Measurements from ENCODE around the gene DLL1. TPM values are rescaled to one million over a fixed set of nuclear protein-coding genes. Genes with fewer than 3 reads are reported as not detected.

Gene DLL1
- polyA plus RNA-seq, 3 donors = 0.17 TPM; not detected in 2

DNA sequence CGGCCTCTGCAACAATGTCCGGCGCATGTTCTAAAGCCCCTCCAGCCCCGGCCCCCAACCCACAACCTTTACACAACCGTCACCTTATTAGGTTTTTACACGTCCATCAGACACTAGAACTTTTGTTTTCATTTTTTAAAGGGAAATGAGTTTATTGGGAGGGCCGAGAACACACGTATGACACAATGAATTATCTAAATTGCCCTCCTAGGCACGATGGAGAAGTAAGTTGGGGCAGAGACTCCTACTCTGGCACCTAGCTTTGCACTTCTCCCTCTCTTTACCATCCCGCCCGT, 1.2 kb upstream of the DLL1 start:
- H3K79me2 ChIP-seq (ENCODE audit: insufficient read depth, low read length) = no peaks in the 10 kb centered on the region
- H3K36me3 ChIP-seq (replicated peaks in 1 of 2; ENCODE audit: control insufficient read depth in 1 of 2, insufficient read depth in 2 of 2, low read length in 2 of 2) = no peaks in the 10 kb centered on the region
- intact Hi-C loops (cut with micrococcal nuclease) = no loop called here
- H4K20me1 ChIP-seq (ENCODE audit: insufficient read depth, low read length) = no peaks in the 10 kb centered on the region
- H3K27me3 Mint-ChIP-seq (ENCODE audit: low read depth in 3 of 3) = peaks cover 80 to 96% (median 86%) of the 10 kb centered on the region in 3 donors
- peak overlapping the region; percentile 72 to 87 for H3K4me3 Mint-ChIP-seq
- TF ChIP-seq, protein P1, sequence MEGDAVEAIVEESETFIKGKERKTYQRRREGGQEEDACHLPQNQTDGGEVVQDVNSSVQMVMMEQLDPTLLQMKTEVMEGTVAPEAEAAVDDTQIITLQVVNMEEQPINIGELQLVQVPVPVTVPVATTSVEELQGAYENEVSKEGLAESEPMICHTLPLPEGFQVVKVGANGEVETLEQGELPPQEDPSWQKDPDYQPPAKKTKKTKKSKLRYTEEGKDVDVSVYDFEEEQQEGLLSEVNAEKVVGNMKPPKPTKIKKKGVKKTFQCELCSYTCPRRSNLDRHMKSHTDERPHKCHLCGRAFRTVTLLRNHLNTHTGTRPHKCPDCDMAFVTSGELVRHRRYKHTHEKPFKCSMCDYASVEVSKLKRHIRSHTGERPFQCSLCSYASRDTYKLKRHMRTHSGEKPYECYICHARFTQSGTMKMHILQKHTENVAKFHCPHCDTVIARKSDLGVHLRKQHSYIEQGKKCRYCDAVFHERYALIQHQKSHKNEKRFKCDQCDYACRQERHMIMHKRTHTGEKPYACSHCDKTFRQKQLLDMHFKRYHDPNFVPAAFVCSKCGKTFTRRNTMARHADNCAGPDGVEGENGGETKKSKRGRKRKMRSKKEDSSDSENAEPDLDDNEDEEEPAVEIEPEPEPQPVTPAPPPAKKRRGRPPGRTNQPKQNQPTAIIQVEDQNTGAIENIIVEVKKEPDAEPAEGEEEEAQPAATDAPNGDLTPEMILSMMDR (IDR thresholded peaks at IDR 0.05) = no peak
- H3K27me3 ChIP-seq (ENCODE audit: control insufficient read depth in 2 of 2, insufficient read depth in 2 of 2, low read length in 2 of 2) = peaks cover 72 to 88% of the 10 kb centered on the region in 2 donors
- no peak for DNase-seq
- H3K4me1 Mint-ChIP-seq = peaks cover 47% of the 10 kb centered on the region
- peak overlapping the region; percentile 89 for H3K4me2 ChIP-seq (replicated peaks; ENCODE audit: extremely low read depth, low read length, poor library complexity, severe bottlenecking)
- no CpG with 5 or more reads among the region's 11 CpGs for WGBS (ENCODE audit: insufficient coverage)
- H3K9me3 Mint-ChIP-seq = peaks cover 0 to 44% (median 21%) of the 10 kb centered on the region in 7 donors
- H3K27ac ChIP-seq (ENCODE audit: low read depth in 1 of 2, low read length in 2 of 2) = no peak overlapping the region
- no peak overlapping the region for H2AFZ ChIP-seq (ENCODE audit: insufficient read depth, low read depth, low read length, poor library complexity, severe bottlenecking)
- no peak overlapping the region for H3K9ac ChIP-seq (ENCODE audit: insufficient read depth, low read length, poor library complexity, severe bottlenecking)
- peak overlapping the region in 1 of 3 experiments; percentile 61 for H3K4me3 ChIP-seq (replicated peaks in 1 of 3; ENCODE audit: low read depth in 2 of 3, low read length in 3 of 3)
- H3K4me1 ChIP-seq (ENCODE audit: control insufficient read depth in 1 of 2, insufficient read depth in 2 of 2, low read length in 2 of 2) = peaks cover 50 to 75% of the 10 kb centered on the region in 2 donors
- H3K36me3 Mint-ChIP-seq = peaks cover 11 to 27% of the 10 kb centered on the region in 2 donors
- H3K9me3 ChIP-seq (replicated peaks in 1 of 2; ENCODE audit: control insufficient read depth in 1 of 2, insufficient read depth in 1 of 2, low read length in 2 of 2) = peaks cover 0 to 55% of the 10 kb centered on the region in 2 donors
- peak overlapping the region in 2 of 7 donors; percentile 31 to 38 for H3K27ac Mint-ChIP-seq

DNA sequence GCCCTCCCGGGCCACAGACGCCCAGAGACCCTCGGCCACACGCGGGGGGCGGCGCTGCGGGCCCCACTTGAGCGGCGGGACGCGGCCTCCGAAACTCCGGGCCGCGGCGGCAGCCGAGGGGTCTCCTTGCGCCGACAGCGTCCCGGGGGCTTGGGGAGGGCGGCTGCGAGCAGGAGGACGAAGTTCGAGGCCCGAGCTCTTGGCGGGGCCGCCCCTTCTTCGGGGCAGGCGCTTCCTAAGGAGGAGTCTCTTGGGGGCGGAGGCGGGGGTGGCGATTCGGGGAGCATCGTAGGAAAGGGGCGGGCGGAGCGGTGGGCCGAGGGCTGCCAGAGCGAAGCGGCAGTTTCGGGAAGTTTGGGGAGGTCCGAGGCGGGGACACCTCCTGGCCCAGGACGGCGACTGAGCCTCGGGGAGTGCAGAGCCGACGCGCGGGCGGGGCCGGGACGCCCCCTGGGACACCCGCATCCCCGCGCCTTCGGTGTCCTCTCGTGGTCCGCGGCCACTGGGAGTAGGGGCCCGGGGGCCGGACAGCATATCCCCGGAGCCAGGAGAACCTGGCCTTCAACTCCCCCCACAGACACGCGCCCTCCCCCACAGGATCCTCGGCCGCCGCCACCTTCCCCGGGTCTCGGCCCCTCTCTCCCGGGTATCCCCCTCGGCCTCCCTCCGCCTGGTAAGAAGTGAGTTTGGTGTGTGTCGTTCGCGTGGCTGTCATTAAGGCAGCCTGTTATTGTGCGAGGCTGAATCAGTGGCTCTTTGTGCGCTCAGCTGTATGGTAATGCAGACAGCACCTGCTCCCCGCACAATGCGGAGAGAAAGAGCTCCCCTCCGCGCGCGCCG, 613 bp upstream of the DLL1 start:
- Mint-ChIP-seq H3K36me3 (peaks cover 11 to 27% of the 10 kb centered on the region in 2 donors), H3K4me3 (peak overlapping the region; percentile 77 to 87), H3K4me1 (peaks cover 47% of the 10 kb centered on the region), H3K27me3 (ENCODE audit: low read depth in 3 of 3) (peaks cover 82 to 97% (median 88%) of the 10 kb centered on the region in 3 donors), H3K9me3 (peaks cover 0 to 44% (median 21%) of the 10 kb centered on the region in 7 donors), H3K27ac (peak overlapping the region in 1 of 7 donors; percentile 38)
- Histone ChIP-seq H3K4me3 (replicated peaks in 1 of 3; ENCODE audit: low read depth in 2 of 3, low read length in 3 of 3) (peak overlapping the region in 1 of 3 experiments; percentile 61), H3K9me3 (replicated peaks in 1 of 2; ENCODE audit: control insufficient read depth in 1 of 2, insufficient read depth in 1 of 2, low read length in 2 of 2) (peaks cover 0 to 55% of the 10 kb centered on the region in 2 donors), H3K27ac (ENCODE audit: low read depth in 1 of 2, low read length in 2 of 2) (no peak overlapping the region), H3K27me3 (ENCODE audit: control insufficient read depth in 2 of 2, insufficient read depth in 2 of 2, low read length in 2 of 2) (peaks cover 67 to 89% of the 10 kb centered on the region in 2 donors), H3K4me2 (replicated peaks; ENCODE audit: extremely low read depth, low read length, poor library complexity, severe bottlenecking) (peak overlapping the region; percentile 89), H3K79me2 (ENCODE audit: insufficient read depth, low read length) (no peaks in the 10 kb centered on the region), H2AFZ (ENCODE audit: insufficient read depth, low read depth, low read length, poor library complexity, severe bottlenecking) (peak overlapping the region; percentile 41), H3K36me3 (replicated peaks in 1 of 2; ENCODE audit: control insufficient read depth in 1 of 2, insufficient read depth in 2 of 2, low read length in 2 of 2) (no peaks in the 10 kb centered on the region), H3K4me1 (ENCODE audit: control insufficient read depth in 1 of 2, insufficient read depth in 2 of 2, low read length in 2 of 2) (peaks cover 46 to 71% of the 10 kb centered on the region in 2 donors), H4K20me1 (ENCODE audit: insufficient read depth, low read length) (no peaks in the 10 kb centered on the region), H3K9ac (ENCODE audit: insufficient read depth, low read length, poor library complexity, severe bottlenecking) (no peak overlapping the region)
- TF ChIP-seq, protein P1 (IDR thresholded peaks at IDR 0.05) = no peak
- DNase-seq = peak in 1 of 3 donors; percentile 23
- WGBS (ENCODE audit: insufficient coverage) = under 1% methylated on average over 69 of the region's 87 CpGs
- intact Hi-C loops (cut with micrococcal nuclease) = no loop called here
